Measurements from ENCODE around the gene RNF144B. TPM values are rescaled to one million over a fixed set of nuclear protein-coding genes. Genes with fewer than 3 reads are reported as not detected.

Gene RNF144B
- total and polyA plus RNA-seq, 2 of the 13 experiments (the other 11 are each of a cell fraction or from before 2014, with no cell fraction given), result 1.8 to 4.3 TPM

DNA sequence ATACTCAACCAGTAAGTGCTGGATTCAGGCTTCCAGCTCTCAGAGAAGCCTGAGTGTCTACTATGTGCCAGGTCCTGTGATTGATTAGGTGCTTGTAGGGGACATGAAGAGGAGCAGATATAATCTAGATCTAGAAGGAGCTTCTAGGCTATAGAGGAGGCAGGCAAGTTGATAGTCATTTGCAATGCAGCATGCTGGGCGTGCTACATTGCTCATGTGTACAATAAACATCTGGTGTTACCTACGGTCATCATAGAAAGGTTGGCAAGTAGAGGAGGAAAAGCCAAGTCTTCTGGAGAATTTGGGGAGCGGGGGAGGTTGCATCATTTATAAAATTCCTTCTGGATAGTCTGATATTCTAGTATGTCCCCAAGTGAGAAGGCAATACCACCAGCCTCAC is 33.2 kb downstream of the RNF144B start (continued):
- TF ChIP-seq, protein P1, sequence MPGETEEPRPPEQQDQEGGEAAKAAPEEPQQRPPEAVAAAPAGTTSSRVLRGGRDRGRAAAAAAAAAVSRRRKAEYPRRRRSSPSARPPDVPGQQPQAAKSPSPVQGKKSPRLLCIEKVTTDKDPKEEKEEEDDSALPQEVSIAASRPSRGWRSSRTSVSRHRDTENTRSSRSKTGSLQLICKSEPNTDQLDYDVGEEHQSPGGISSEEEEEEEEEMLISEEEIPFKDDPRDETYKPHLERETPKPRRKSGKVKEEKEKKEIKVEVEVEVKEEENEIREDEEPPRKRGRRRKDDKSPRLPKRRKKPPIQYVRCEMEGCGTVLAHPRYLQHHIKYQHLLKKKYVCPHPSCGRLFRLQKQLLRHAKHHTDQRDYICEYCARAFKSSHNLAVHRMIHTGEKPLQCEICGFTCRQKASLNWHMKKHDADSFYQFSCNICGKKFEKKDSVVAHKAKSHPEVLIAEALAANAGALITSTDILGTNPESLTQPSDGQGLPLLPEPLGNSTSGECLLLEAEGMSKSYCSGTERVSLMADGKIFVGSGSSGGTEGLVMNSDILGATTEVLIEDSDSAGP (CRISPR knock-in tag; IDR thresholded peaks at IDR 0.05; ENCODE audit: borderline replicate concordance), result no peak
- TF ChIP-seq FOXP1 (IDR thresholded peaks at IDR 0.05), result no peak
- TF ChIP-seq FOXP1 (CRISPR knock-in tag; IDR thresholded peaks at IDR 0.05), result no peak
- no peak for TF ChIP-seq ZNF124 (CRISPR knock-in tag; IDR thresholded peaks at IDR 0.05)

DNA sequence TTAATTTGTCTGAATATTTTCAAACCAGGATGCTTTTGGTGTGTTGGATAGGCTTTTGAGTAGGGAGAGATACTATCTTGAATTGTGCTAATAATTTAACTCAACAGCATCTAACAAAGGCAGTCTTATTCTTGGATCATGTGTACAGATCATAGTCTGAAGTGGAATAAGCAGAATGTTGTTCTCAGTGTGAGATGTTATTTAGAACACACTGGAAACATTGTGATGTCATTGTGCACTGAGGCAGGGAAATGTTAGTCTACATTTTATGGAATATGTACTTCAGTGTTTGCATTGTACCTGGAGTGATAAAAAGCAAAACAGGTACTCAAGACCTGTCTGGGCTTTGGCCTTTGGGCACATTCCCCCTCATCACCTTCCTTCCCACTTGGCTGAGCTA is 35.0 kb downstream of the RNF144B start:
- no peaks in the 10 kb centered on the region for H3K79me2 ChIP-seq (ENCODE audit: insufficient read depth, low read length)
- FAIRE-seq (no peak), DNase-seq (ENCODE audit: low spot score) (peak; percentile 32), ATAC-seq (no peak)
- no TSS peak for BruUV-seq (replicated peaks)
- ChIA-PET CTCF (ENCODE audit: low intra/inter-chr PET ratio, low total read pairs) (no interaction called here), POLR2A (no interaction called here)
- no peaks in the 10 kb centered on the region for H3K9me3 ChIP-seq (ENCODE audit: low read length)
- H3K9ac ChIP-seq (ENCODE audit: insufficient read depth, low read depth, low read length), result no peak overlapping the region
- H3K27ac ChIP-seq (ENCODE audit: extremely low read length, insufficient read depth, low read length), result no peak overlapping the region
- H3K4me2 ChIP-seq (ENCODE audit: low read depth, low read length), result no peak overlapping the region
- in situ Hi-C loops (cut with HindIII; ENCODE audit: extremely low pct_ligation_motif_present, low pct_unique_long_range_greater_than_20kb) (no loop called here), intact Hi-C loops (cut with micrococcal nuclease; ENCODE audit: unreplicated experiment) (no loop called here)
- no peaks in the 10 kb centered on the region for H3K36me3 ChIP-seq (replicated peaks in 1 of 2; ENCODE audit: control insufficient read depth in 1 of 2, insufficient read depth in 2 of 2, low read length in 2 of 2)
- no peaks in the 10 kb centered on the region for H4K20me1 ChIP-seq (ENCODE audit: insufficient read depth, low read length)
- no peak for TF ChIP-seq ZNF629 (CRISPR knock-in tag; conservative IDR thresholded peaks at IDR 0.05)
- no peak for TF ChIP-seq SOX13 (IDR thresholded peaks at IDR 0.05)
- TF ChIP-seq SOX13 (CRISPR knock-in tag; conservative IDR thresholded peaks at IDR 0.05 in 1 of 2, IDR thresholded peaks at IDR 0.05 in 1 of 2), result 0 out of 4 replicates have a peak, but pooled peaks of 1 of the 2 experiments have one; percentile 23
- TF ChIP-seq, protein P2, sequence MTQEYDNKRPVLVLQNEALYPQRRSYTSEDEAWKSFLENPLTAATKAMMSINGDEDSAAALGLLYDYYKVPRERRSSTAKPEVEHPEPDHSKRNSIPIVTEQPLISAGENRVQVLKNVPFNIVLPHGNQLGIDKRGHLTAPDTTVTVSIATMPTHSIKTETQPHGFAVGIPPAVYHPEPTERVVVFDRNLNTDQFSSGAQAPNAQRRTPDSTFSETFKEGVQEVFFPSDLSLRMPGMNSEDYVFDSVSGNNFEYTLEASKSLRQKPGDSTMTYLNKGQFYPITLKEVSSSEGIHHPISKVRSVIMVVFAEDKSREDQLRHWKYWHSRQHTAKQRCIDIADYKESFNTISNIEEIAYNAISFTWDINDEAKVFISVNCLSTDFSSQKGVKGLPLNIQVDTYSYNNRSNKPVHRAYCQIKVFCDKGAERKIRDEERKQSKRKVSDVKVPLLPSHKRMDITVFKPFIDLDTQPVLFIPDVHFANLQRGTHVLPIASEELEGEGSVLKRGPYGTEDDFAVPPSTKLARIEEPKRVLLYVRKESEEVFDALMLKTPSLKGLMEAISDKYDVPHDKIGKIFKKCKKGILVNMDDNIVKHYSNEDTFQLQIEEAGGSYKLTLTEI (CRISPR knock-in tag; conservative IDR thresholded peaks at IDR 0.05), result no peak
- no peak for TF ChIP-seq TCF12 (IDR thresholded peaks at IDR 0.05)
- no peak for TF ChIP-seq TCF12 (CRISPR knock-in tag; IDR thresholded peaks at IDR 0.05)
- TF ChIP-seq TP53 (CRISPR knock-in tag; conservative IDR thresholded peaks at IDR 0.05), result no peak
- peaks cover 20% of the 10 kb centered on the region for H3K4me1 ChIP-seq (ENCODE audit: insufficient read depth, low read length)
- no peak overlapping the region for H3K4me3 ChIP-seq (replicated peaks in 1 of 3; ENCODE audit: insufficient read depth in 1 of 3, low read depth in 2 of 3, low read length in 3 of 3)
- H3K27me3 ChIP-seq (ENCODE audit: control insufficient read depth in 1 of 2, insufficient read depth in 2 of 2, low read length in 2 of 2), result no peaks in the 10 kb centered on the region
- no peak overlapping the region for H2AFZ ChIP-seq (ENCODE audit: low read length)
